22Rv1 (cell line): Measurements from ENCODE around the gene SYNE2.

ENCODE experiments used
- ZFX ChIP-seq: fragments of 450-650 bp; IDR thresholded peaks from 2 replicates; pipeline ENCODE4 v1.6.1; 2017; ENCODE audit warnings: antibody characterized with exemption, borderline replicate concordance
- TF ChIP-seq, protein P1 (sequence below): fragments of 450-650 bp; IDR thresholded peaks from 2 replicates; pipeline ENCODE4 v1.5.1; 2017; ENCODE audit warnings: mild to moderate bottlenecking

DNA sequence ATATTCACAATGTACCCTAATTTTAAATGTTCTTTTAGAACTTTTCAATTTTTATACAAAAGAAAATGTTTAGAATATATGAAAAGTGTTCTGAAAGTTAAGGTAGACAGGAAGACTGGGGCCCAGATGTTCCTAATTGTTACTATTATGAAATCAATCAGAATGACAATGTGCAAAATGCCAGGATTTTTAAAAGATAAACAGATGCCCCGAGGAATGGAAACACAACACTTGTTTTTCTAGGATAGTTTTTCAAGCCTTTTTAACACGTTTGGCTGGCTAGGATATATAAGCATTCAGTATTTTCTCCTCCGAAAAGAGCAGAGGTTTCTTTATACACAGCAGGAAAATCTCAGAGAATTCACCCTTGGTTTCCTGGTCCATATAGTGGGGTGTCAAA, 334.5 kb downstream of the SYNE2 start:
- TF ChIP-seq, protein P1, sequence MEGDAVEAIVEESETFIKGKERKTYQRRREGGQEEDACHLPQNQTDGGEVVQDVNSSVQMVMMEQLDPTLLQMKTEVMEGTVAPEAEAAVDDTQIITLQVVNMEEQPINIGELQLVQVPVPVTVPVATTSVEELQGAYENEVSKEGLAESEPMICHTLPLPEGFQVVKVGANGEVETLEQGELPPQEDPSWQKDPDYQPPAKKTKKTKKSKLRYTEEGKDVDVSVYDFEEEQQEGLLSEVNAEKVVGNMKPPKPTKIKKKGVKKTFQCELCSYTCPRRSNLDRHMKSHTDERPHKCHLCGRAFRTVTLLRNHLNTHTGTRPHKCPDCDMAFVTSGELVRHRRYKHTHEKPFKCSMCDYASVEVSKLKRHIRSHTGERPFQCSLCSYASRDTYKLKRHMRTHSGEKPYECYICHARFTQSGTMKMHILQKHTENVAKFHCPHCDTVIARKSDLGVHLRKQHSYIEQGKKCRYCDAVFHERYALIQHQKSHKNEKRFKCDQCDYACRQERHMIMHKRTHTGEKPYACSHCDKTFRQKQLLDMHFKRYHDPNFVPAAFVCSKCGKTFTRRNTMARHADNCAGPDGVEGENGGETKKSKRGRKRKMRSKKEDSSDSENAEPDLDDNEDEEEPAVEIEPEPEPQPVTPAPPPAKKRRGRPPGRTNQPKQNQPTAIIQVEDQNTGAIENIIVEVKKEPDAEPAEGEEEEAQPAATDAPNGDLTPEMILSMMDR, result no peak
- no peak for TF ChIP-seq ZFX
